Right atrium auricular region (tissue), 2 donors: ENCODE measurements around the gene KCNA2. TPM values are rescaled to one million over a fixed set of nuclear protein-coding genes. Genes with fewer than 3 reads are reported as not detected.

Source experiments
- DNase-seq: peaks from one replicate; pipeline ENCODE4 v3.0.0-alpha.2; 2019; ENCODE audit warnings: low spot score
- H3K27ac ChIP-seq, 2 donors: fragments of 200-600 bp; sonication (generic); 1 replicate in 1 of 2; 2 replicates in 1 of 2; pipeline ENCODE4 v1.5.1; 2016 to 2019
- H3K27me3 ChIP-seq, 2 donors: fragments of 200-600 bp; sonication (generic); one replicate each; pipeline versions ENCODE4 v1.5.1 to v1.6.0; 2017 to 2019
- H3K36me3 ChIP-seq: fragments of 200-600 bp; sonication (generic); one replicate; pipeline ENCODE4 v1.5.1; 2016
- H3K4me1 ChIP-seq, 2 donors: fragments of 200-600 bp; sonication (generic); one replicate each; pipeline versions ENCODE4 v1.5.1 to v1.6.0; 2017 to 2019
- H3K4me3 ChIP-seq, 2 donors: fragments of 200-600 bp; sonication (generic); 1 replicate in 1 of 2; 2 replicates in 1 of 2; pipeline ENCODE4 v1.5.1; 2017 to 2019; ENCODE audit warnings: mild to moderate bottlenecking in 1 of 2, moderate library complexity in 1 of 2
- H3K9me3 ChIP-seq, 2 donors: fragments of 200-600 bp; sonication (generic); one replicate each; pipeline ENCODE4 v1.5.1; 2019
- total RNA-seq, 2 donors: library from RNA; depleted of rRNA; stranded (reverse); fragments of >200 nt; gene quantifications; one replicate each; pipeline ENCODE4 v1.1.0, GENCODE V29; 2016
- TF ChIP-seq, protein P1 (sequence below), 2 donors: fragments of 200-600 bp; sonication (generic); IDR thresholded peaks; one replicate each; pipeline ENCODE4 v1.5.1; 2019; ENCODE audit warnings: antibody characterized with exemption in 2 of 2

The KCNA2 gene
- total RNA-seq, 2 donors from 2014 or later, result 0.28 to 0.78 TPM

DNA sequence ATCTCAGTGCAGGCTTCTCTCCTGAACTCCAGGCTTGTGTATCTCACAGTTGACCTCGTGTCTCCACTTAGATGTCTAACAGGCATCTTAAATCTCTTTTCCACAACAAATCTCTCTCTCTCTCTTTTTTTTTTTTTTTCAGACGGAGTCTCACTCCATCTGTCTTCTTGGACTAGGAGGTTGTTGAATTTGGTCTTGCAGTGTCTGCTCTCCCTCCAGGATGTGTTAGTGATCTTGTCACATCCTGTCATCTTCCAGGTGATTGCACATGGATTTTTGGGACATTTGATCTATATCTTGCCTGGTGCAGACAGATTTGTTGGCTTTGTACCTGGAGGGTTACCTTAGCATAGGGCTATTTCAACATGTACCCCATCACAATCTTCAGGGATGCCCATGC, 60.7 kb downstream of the KCNA2 start:
- no peak for DNase-seq
- H3K27me3 ChIP-seq, result no peaks in the 10 kb centered on the region
- H3K9me3 ChIP-seq, result no peaks in the 10 kb centered on the region
- H3K4me1 ChIP-seq, result no peaks in the 10 kb centered on the region
- TF ChIP-seq, protein P1, sequence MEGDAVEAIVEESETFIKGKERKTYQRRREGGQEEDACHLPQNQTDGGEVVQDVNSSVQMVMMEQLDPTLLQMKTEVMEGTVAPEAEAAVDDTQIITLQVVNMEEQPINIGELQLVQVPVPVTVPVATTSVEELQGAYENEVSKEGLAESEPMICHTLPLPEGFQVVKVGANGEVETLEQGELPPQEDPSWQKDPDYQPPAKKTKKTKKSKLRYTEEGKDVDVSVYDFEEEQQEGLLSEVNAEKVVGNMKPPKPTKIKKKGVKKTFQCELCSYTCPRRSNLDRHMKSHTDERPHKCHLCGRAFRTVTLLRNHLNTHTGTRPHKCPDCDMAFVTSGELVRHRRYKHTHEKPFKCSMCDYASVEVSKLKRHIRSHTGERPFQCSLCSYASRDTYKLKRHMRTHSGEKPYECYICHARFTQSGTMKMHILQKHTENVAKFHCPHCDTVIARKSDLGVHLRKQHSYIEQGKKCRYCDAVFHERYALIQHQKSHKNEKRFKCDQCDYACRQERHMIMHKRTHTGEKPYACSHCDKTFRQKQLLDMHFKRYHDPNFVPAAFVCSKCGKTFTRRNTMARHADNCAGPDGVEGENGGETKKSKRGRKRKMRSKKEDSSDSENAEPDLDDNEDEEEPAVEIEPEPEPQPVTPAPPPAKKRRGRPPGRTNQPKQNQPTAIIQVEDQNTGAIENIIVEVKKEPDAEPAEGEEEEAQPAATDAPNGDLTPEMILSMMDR (IDR thresholded peaks at IDR 0.05), result no peak
- no peak overlapping the region for H3K4me3 ChIP-seq
- no peak overlapping the region for H3K27ac ChIP-seq
- no peaks in the 10 kb centered on the region for H3K36me3 ChIP-seq

DNA sequence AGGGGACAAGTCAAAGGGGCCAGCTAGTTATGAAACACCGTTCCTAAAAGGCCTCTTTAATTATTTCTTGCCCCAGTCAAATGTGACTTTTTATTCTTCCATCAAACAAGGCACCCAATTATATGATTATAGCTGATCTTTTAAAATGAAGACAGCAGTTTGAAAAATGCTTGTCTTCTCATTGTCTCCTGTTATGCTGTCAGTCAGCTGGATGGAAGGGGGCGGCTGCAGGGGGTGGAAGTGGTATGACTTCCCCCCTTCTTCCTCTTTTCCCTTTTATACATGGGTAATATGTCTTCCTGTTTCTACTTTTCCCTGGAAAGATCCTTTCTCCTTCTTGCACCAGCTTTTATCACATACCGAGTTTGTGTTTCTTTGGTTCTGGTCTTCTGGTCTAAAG, 61.4 kb downstream of the KCNA2 start:
- Histone ChIP-seq H3K4me1 (no peaks in the 10 kb centered on the region), H3K27me3 (no peaks in the 10 kb centered on the region), H3K36me3 (no peaks in the 10 kb centered on the region), H3K4me3 (no peak overlapping the region), H3K9me3 (no peaks in the 10 kb centered on the region), H3K27ac (no peak overlapping the region)
- no peak for DNase-seq
- TF ChIP-seq, protein P1 (IDR thresholded peaks at IDR 0.05), result no peak

Other genes starting within 250 kb of the KCNA2 start
- 1 to 10 TPM; 4.7 to 8.9 TPM for gene SLC16A4, start 215.3 kb downstream of the KCNA2 start, total RNA-seq
- 100 to 1,000 TPM; 142 to 177 TPM for gene LAMTOR5, start 198.7 kb downstream of the KCNA2 start, total RNA-seq
- 1 to 10 TPM; 1.0 to 5.1 TPM for gene PROK1, start 155.2 kb downstream of the KCNA2 start, total RNA-seq
- gene KCNA10, start 87.2 kb downstream of the KCNA2 start, total RNA-seq, result not detected
- gene KCNA3, start 68.6 kb upstream of the KCNA2 start, total RNA-seq, result 1 to 10 TPM; 1.5 to 1.9 TPM